Tibial nerve (tissue), 4 donors: ENCODE measurements around the gene STAT1.

Experiments used
- EP300 ChIP-seq, 2 donors: sonication (generic); formaldehyde crosslinking; IDR thresholded peaks; one replicate each; pipeline ENCODE4 v1.6.1; 2017; ENCODE audit warnings: antibody characterized with exemption in 2 of 2, mild to moderate bottlenecking in 1 of 2
- POLR2A ChIP-seq, 2 donors: fragments of 450-650 bp; IDR thresholded peaks; one replicate each; pipeline ENCODE4 v1.6.1; 2017; ENCODE audit warnings: antibody characterized with exemption in 2 of 2, mild to moderate bottlenecking in 2 of 2, moderate library complexity in 2 of 2
- TF ChIP-seq, protein P1 (sequence below), 5 experiments: fragments of 200-600 bp in 3 of 5; fragments of 450-650 bp in 2 of 5; sonication (generic) in 3 of 5; IDR thresholded peaks; one replicate each; pipeline ENCODE4 v1.5.1; 2016 to 2019; ENCODE audit warnings: antibody characterized with exemption in 5 of 5, mild to moderate bottlenecking in 3 of 5, moderate library complexity in 2 of 5

DNA sequence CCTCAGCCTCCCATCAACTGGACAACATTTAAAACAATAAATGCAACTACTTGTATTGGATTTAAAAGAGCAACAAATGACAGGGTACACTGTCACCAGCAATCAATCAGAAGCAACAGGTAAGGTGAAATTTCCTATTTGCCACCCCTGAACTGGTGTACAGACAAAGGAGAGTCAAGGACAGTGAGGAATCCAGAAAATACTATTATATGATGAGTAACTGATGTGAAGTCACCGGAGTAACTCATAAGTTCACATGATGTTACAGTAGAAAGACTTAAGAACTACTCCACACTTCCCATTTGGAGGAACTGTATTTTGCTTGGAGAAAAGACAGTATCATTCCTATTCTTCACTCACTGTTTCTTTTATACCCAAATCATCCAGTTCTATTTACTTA, 4.1 kb upstream of the STAT1 start:
- TF ChIP-seq POLR2A (IDR thresholded peaks at IDR 0.05) (no peak), EP300 (IDR thresholded peaks at IDR 0.05) (no peak)
- TF ChIP-seq, protein P1, sequence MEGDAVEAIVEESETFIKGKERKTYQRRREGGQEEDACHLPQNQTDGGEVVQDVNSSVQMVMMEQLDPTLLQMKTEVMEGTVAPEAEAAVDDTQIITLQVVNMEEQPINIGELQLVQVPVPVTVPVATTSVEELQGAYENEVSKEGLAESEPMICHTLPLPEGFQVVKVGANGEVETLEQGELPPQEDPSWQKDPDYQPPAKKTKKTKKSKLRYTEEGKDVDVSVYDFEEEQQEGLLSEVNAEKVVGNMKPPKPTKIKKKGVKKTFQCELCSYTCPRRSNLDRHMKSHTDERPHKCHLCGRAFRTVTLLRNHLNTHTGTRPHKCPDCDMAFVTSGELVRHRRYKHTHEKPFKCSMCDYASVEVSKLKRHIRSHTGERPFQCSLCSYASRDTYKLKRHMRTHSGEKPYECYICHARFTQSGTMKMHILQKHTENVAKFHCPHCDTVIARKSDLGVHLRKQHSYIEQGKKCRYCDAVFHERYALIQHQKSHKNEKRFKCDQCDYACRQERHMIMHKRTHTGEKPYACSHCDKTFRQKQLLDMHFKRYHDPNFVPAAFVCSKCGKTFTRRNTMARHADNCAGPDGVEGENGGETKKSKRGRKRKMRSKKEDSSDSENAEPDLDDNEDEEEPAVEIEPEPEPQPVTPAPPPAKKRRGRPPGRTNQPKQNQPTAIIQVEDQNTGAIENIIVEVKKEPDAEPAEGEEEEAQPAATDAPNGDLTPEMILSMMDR (IDR thresholded peaks at IDR 0.05) = no peak
